ENCODE results near the gene VPS26C. TPM values are rescaled to one million over a fixed set of nuclear protein-coding genes. Genes with fewer than 3 reads are reported as not detected.

VPS26C gene
- total and polyA plus RNA-seq, 2 of the 13 experiments (the other 11 are each of a cell fraction or from before 2014, with no cell fraction given) = 30.3 to 39.7 TPM

GRCh38 chr21:37257511-37257966 is 9.6 kb downstream of the VPS26C start (continued):
- TF ChIP-seq THAP9 (CRISPR knock-in tag; IDR thresholded peaks at IDR 0.05; ENCODE audit: borderline replicate concordance) = peak; percentile 13; the same call in 1 of the 2 replicates
- TF ChIP-seq GATA4 (IDR thresholded peaks at IDR 0.05; ENCODE audit: borderline replicate concordance, low read depth) = 0 out of 2 replicates have a peak, but pooled peaks have one; percentile 0
- TF ChIP-seq ZNF879 (CRISPR knock-in tag; IDR thresholded peaks at IDR 0.05) = peak; percentile 45; the same call in 1 of the 2 replicates
- TF ChIP-seq, protein P1, sequence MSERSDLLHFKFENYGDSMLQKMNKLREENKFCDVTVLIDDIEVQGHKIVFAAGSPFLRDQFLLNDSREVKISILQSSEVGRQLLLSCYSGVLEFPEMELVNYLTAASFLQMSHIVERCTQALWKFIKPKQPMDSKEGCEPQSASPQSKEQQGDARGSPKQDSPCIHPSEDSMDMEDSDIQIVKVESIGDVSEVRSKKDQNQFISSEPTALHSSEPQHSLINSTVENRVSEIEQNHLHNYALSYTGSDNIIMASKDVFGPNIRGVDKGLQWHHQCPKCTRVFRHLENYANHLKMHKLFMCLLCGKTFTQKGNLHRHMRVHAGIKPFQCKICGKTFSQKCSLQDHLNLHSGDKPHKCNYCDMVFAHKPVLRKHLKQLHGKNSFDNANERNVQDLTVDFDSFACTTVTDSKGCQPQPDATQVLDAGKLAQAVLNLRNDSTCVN (CRISPR knock-in tag; IDR thresholded peaks at IDR 0.05; ENCODE audit: borderline replicate concordance) = no peak
- TF ChIP-seq ZBTB8A (CRISPR knock-in tag; IDR thresholded peaks at IDR 0.05; ENCODE audit: borderline replicate concordance, low read depth) = no peak
- no peak for TF ChIP-seq CBX1 (IDR thresholded peaks at IDR 0.05; ENCODE audit: low read depth)
- TF ChIP-seq, protein P2, sequence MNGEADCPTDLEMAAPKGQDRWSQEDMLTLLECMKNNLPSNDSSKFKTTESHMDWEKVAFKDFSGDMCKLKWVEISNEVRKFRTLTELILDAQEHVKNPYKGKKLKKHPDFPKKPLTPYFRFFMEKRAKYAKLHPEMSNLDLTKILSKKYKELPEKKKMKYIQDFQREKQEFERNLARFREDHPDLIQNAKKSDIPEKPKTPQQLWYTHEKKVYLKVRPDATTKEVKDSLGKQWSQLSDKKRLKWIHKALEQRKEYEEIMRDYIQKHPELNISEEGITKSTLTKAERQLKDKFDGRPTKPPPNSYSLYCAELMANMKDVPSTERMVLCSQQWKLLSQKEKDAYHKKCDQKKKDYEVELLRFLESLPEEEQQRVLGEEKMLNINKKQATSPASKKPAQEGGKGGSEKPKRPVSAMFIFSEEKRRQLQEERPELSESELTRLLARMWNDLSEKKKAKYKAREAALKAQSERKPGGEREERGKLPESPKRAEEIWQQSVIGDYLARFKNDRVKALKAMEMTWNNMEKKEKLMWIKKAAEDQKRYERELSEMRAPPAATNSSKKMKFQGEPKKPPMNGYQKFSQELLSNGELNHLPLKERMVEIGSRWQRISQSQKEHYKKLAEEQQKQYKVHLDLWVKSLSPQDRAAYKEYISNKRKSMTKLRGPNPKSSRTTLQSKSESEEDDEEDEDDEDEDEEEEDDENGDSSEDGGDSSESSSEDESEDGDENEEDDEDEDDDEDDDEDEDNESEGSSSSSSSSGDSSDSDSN (CRISPR knock-in tag; IDR thresholded peaks at IDR 0.05) = peak; percentile 63; the same call in 1 of the 2 replicates
- TF ChIP-seq, protein P3, sequence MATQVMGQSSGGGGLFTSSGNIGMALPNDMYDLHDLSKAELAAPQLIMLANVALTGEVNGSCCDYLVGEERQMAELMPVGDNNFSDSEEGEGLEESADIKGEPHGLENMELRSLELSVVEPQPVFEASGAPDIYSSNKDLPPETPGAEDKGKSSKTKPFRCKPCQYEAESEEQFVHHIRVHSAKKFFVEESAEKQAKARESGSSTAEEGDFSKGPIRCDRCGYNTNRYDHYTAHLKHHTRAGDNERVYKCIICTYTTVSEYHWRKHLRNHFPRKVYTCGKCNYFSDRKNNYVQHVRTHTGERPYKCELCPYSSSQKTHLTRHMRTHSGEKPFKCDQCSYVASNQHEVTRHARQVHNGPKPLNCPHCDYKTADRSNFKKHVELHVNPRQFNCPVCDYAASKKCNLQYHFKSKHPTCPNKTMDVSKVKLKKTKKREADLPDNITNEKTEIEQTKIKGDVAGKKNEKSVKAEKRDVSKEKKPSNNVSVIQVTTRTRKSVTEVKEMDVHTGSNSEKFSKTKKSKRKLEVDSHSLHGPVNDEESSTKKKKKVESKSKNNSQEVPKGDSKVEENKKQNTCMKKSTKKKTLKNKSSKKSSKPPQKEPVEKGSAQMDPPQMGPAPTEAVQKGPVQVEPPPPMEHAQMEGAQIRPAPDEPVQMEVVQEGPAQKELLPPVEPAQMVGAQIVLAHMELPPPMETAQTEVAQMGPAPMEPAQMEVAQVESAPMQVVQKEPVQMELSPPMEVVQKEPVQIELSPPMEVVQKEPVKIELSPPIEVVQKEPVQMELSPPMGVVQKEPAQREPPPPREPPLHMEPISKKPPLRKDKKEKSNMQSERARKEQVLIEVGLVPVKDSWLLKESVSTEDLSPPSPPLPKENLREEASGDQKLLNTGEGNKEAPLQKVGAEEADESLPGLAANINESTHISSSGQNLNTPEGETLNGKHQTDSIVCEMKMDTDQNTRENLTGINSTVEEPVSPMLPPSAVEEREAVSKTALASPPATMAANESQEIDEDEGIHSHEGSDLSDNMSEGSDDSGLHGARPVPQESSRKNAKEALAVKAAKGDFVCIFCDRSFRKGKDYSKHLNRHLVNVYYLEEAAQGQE (IDR thresholded peaks at IDR 0.05; ENCODE audit: borderline replicate concordance in 1 of 2, low read depth in 1 of 2, low read length in 2 of 2) = no peak
- TF ChIP-seq TBX2 (CRISPR knock-in tag; IDR thresholded peaks at IDR 0.05; ENCODE audit: borderline replicate concordance) = no peak
- TF ChIP-seq PRDM10 (CRISPR knock-in tag; IDR thresholded peaks at IDR 0.05; ENCODE audit: low read depth) = no peak

Measured in HepG2 (cell line).